Activated CD4-positive, alpha-beta T cell treated with anti-CD3 and anti-CD28 coated beads, Interleukin-2, amount 10 ng/mL, durations not matched to agents 7 days and 5 days (primary cell): Measurements from ENCODE around the gene MEIS1. TPM values are rescaled to one million over a fixed set of nuclear protein-coding genes. Genes with fewer than 3 reads are reported as not detected.

ENCODE experiments used
- CTCF ChIA-PET: fragments of 350-600 bp; sonication (Branson Sonifier 250); formaldehyde crosslinking; loops from one replicate; lab custom pipeline; 2021; ENCODE audit warnings: antibody characterized with exemption; lab: Charles Lee
- POLR2A ChIA-PET: fragments of 350-600 bp; sonication (Branson Sonifier 250); formaldehyde crosslinking; loops from one replicate; lab custom pipeline; 2021; ENCODE audit warnings: antibody characterized with exemption; lab: Charles Lee
- DNase-seq: peaks from one replicate; pipeline ENCODE4 v3.0.0-alpha.2; 2020
- H3K27ac Mint-ChIP-seq: one replicate; pipeline ENCODE4 v1.8.0; 2021; ENCODE audit warnings: mild to moderate bottlenecking, moderate library complexity, mixed read lengths
- H3K27me3 Mint-ChIP-seq: one replicate; pipeline ENCODE4 v1.8.0; 2021; ENCODE audit warnings: mixed read lengths
- H3K36me3 Mint-ChIP-seq: one replicate; pipeline ENCODE4 v1.8.0; 2021; ENCODE audit warnings: low read depth, mixed read lengths
- H3K4me1 Mint-ChIP-seq: one replicate; pipeline ENCODE4 v1.8.0; 2021; ENCODE audit warnings: mixed read lengths
- H3K4me3 Mint-ChIP-seq: one replicate; pipeline ENCODE4 v1.8.0; 2021; ENCODE audit warnings: mild to moderate bottlenecking, moderate library complexity, mixed read lengths
- H3K9me3 Mint-ChIP-seq: one replicate; pipeline ENCODE4 v1.8.0; 2021; ENCODE audit warnings: mixed read lengths
- total RNA-seq, 2 experiments: library from RNA; stranded (reverse); gene quantifications; one replicate each; pipeline ENCODE4 v1.2.3, GENCODE V29; 2021

The MEIS1 gene
- total RNA-seq, 2 experiments from 2014 or later = not detected

- Mint-ChIP-seq H3K4me3 (no peak overlapping the region), H3K27me3 (peaks cover 2% of the 10 kb centered on the region)
These were observed 22.6 kb downstream of the MEIS1 start for GRCh38 chr2:66457545-66457944.

GRCh38 chr2:66460031-66460430 lies 25.1 kb downstream of the MEIS1 start:
- ChIA-PET POLR2A (no interaction called here), CTCF (no interaction called here)
- DNase-seq = no peak
- no peaks in the 10 kb centered on the region for H3K27me3 Mint-ChIP-seq
- H3K4me1 Mint-ChIP-seq = no peaks in the 10 kb centered on the region
- H3K4me3 Mint-ChIP-seq = no peak overlapping the region
- no peaks in the 10 kb centered on the region for H3K36me3 Mint-ChIP-seq
- no peak overlapping the region for H3K27ac Mint-ChIP-seq
- no peaks in the 10 kb centered on the region for H3K9me3 Mint-ChIP-seq

More at GRCh38 chr2:66457545-66457944, 22.6 kb downstream of the MEIS1 start:
- ChIA-PET POLR2A (no interaction called here), CTCF (no interaction called here)
- Mint-ChIP-seq H3K27ac (no peak overlapping the region), H3K36me3 (no peaks in the 10 kb centered on the region), H3K4me1 (no peaks in the 10 kb centered on the region), H3K9me3 (no peaks in the 10 kb centered on the region)
- DNase-seq = no peak

DNA sequence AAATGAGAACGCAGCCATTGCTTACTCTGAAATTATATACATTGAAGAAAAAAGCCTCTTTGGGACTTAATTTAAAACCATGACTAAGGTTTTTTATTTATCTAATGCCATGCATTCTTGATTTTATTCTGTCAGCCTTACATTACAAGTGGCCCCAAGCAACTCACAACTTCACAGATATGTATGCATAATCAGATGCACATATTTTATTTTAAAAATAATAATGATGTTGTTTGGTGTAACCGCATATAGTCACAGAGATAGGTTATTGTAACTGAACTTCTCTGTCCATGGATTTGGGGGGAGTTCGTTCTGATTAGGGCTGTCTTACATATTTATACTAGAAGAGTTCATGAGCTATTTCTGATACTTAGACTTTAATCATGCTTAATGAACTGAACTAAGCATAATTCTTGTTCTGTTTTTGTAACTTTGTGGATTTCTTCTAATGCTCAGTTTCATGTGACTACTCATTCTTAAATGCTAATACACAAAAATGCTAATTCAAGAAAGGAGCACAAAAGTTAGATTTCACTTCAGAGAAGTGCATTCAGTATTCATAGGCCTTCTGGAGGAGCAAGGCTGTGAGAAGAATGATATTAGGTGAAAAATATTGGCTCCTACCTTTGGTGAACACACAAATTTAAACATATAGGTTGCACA lies 26.2 kb downstream of the MEIS1 start:
- ChIA-PET CTCF (no interaction called here), POLR2A (no interaction called here)
- no peak overlapping the region for H3K27ac Mint-ChIP-seq
- no peaks in the 10 kb centered on the region for H3K4me1 Mint-ChIP-seq
- H3K36me3 Mint-ChIP-seq = no peaks in the 10 kb centered on the region
- H3K9me3 Mint-ChIP-seq = no peaks in the 10 kb centered on the region
- H3K4me3 Mint-ChIP-seq = no peak overlapping the region
- no peaks in the 10 kb centered on the region for H3K27me3 Mint-ChIP-seq
- DNase-seq = no peak

DNA sequence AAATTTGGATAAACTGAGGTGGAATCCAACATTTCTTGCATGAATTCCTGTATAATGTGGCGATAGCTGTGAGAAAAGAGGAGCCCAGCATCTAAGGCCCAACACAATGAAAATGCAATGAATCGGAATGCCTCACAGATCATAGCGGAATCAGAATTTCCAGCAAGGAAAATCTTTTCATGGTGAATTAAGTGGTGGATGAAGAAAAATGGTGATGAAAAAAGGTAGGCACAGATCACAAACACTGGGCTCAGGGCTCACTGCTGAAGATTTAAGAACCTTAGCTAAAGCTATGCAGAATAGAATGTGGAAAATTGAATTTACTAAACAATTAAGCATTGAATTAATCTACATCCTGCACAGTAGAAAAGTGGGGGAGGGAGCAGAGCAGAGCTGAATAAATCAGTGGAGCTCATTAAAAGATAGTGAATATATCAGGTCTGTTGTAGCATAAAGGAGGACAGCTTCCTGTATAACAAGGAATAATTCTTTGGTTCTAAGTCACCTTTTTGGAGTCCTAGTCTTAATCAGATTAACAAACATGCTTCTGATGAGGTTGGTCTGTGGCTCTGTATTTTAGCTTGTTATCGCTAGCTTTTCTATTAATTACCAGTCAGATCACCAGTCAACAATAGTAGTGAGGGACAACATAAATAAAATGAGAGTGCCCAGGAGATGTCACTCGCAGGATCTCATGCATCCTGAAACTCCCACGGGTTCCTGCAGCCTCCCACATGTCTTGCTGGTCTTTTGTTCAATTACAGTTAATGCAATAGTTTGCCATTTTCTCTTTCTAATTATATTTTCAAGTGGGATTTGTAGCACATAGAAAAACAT lies 27.0 kb downstream of the MEIS1 start:
- Mint-ChIP-seq H3K36me3 (no peaks in the 10 kb centered on the region), H3K27ac (no peak overlapping the region), H3K4me3 (no peak overlapping the region), H3K4me1 (no peaks in the 10 kb centered on the region), H3K27me3 (no peaks in the 10 kb centered on the region), H3K9me3 (no peaks in the 10 kb centered on the region)
- DNase-seq = no peak
- CTCF ChIA-PET = no interaction called here
- POLR2A ChIA-PET = no interaction called here

DNA sequence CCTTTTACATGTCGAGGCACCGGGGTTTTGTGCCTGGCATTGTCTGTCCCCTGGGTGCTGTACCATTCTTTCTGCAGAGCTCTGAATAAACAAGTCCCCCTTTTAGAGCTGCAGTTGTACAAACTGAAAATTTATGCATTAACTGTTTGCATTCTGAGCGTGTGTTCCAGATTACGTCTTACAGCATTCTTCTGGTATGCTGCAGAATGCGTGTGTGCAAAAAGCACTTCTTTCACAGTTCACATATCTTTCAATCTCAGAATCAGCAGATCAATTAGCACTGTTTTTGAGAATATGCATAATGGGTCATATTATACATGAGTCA lies 27.5 kb downstream of the MEIS1 start:
- H3K4me1 Mint-ChIP-seq = no peaks in the 10 kb centered on the region
- H3K4me3 Mint-ChIP-seq = no peak overlapping the region
- H3K27me3 Mint-ChIP-seq = no peaks in the 10 kb centered on the region
- no peak overlapping the region for H3K27ac Mint-ChIP-seq
- no peaks in the 10 kb centered on the region for H3K9me3 Mint-ChIP-seq
- POLR2A ChIA-PET = no interaction called here
- CTCF ChIA-PET = no interaction called here
- no peaks in the 10 kb centered on the region for H3K36me3 Mint-ChIP-seq
- no peak for DNase-seq

- H3K4me1 Mint-ChIP-seq = no peaks in the 10 kb centered on the region
- H3K27me3 Mint-ChIP-seq = no peaks in the 10 kb centered on the region
- no peak overlapping the region for H3K27ac Mint-ChIP-seq
- no peak overlapping the region for H3K4me3 Mint-ChIP-seq
- POLR2A ChIA-PET = no interaction called here
- no peak for DNase-seq
- no peaks in the 10 kb centered on the region for H3K36me3 Mint-ChIP-seq
- CTCF ChIA-PET = no interaction called here
- no peaks in the 10 kb centered on the region for H3K9me3 Mint-ChIP-seq
These were observed 28.4 kb downstream of the MEIS1 start for GRCh38 chr2:66463206-66463755.

GRCh38 chr2:66464930-66465637 lies 30.2 kb downstream of the MEIS1 start:
- no peaks in the 10 kb centered on the region for H3K9me3 Mint-ChIP-seq
- no peak overlapping the region for H3K4me3 Mint-ChIP-seq
- no peaks in the 10 kb centered on the region for H3K36me3 Mint-ChIP-seq
- no peak for DNase-seq
- no peak overlapping the region for H3K27ac Mint-ChIP-seq
- H3K27me3 Mint-ChIP-seq = no peaks in the 10 kb centered on the region
- ChIA-PET CTCF (no interaction called here), POLR2A (no interaction called here)
- no peaks in the 10 kb centered on the region for H3K4me1 Mint-ChIP-seq

DNA sequence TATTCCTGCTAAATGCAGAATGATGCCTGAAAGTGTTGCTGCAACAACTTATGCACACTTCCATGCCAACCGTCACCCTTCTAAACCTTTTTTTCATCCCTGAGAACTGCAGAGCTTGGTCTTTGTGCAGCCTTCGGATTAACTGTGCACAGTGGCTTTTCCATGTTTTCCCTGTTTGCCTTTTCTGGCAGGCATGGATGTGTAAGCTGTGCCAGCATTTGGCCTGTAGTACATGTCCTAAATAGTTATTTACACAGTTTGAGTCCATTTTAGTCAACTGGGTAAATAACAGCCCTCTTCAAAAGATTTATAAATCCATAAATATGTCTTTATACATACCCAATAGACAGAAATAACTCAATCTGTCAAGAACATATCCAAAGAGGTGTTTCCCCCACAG lies 31.5 kb downstream of the MEIS1 start:
- H3K27me3 Mint-ChIP-seq = no peaks in the 10 kb centered on the region
- no peak for DNase-seq
- ChIA-PET CTCF (no interaction called here), POLR2A (no interaction called here)
- no peak overlapping the region for H3K27ac Mint-ChIP-seq
- H3K9me3 Mint-ChIP-seq = no peaks in the 10 kb centered on the region
- H3K4me1 Mint-ChIP-seq = no peaks in the 10 kb centered on the region
- no peak overlapping the region for H3K4me3 Mint-ChIP-seq
- H3K36me3 Mint-ChIP-seq = no peaks in the 10 kb centered on the region

GRCh38 chr2:66467718-66468117 lies 32.8 kb downstream of the MEIS1 start:
- Mint-ChIP-seq H3K4me1 (no peaks in the 10 kb centered on the region), H3K27ac (no peak overlapping the region), H3K36me3 (no peaks in the 10 kb centered on the region), H3K9me3 (no peaks in the 10 kb centered on the region), H3K4me3 (no peak overlapping the region), H3K27me3 (no peaks in the 10 kb centered on the region)
- DNase-seq = no peak
- ChIA-PET POLR2A (no interaction called here), CTCF (no interaction called here)

DNA sequence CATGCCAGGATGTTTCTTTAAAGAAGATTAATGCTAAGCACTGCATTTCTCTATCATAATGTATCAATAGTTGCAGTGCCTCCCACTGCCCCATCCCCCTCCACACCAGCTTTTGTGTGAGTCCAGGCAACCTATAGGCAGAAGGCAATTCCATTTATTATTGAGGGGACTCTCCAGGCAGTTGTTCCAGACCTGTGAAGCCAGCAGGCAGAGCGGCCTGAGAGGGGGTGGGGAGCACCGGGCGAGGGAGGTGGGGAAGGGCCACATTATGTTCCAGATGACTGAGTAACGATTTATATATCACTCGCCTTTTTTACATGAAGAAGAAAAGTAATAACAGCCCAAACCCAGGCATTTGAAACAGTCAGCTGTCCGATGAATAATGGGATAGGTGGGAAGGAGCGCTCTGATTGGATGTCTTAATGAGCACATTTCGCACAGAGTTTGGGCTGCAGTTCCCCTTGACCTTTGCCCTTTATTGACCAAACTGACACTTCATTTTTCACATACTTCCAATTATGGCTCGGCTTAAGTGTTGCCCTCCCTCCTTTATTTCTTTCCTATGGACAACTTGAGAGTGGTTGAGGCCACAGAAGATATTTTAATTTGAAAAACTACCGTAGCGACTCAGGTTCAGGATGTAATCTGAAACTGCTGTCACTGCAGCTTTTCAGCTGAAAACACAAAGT lies 34.4 kb downstream of the MEIS1 start:
- Mint-ChIP-seq H3K9me3 (no peaks in the 10 kb centered on the region), H3K4me3 (no peak overlapping the region), H3K36me3 (no peaks in the 10 kb centered on the region), H3K4me1 (no peaks in the 10 kb centered on the region), H3K27me3 (no peaks in the 10 kb centered on the region), H3K27ac (no peak overlapping the region)
- DNase-seq = no peak
- ChIA-PET POLR2A (no interaction called here), CTCF (no interaction called here)

DNA sequence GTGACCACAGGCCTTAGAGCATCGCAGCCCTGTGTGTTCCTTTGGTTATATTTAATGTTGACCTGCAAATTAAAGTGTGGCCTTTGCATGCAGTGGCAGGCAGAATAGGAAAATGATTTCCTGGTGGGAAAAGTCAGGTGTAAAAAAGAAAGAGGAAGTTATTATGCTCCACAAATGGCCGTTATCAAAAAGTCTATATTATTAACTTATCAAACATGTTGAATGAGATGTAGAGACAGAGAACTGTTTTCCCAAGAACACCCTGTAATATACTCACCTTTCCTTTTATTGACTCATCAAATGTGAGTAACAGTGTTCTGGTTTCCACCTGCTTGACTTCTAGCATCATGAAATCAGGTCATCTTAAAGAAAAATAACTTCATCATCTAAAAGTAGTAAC lies 35.3 kb downstream of the MEIS1 start:
- H3K27me3 Mint-ChIP-seq = no peaks in the 10 kb centered on the region
- H3K4me3 Mint-ChIP-seq = no peak overlapping the region
- no peak for DNase-seq
- no peak overlapping the region for H3K27ac Mint-ChIP-seq
- no peaks in the 10 kb centered on the region for H3K9me3 Mint-ChIP-seq
- CTCF ChIA-PET = no interaction called here
- POLR2A ChIA-PET = no interaction called here
- H3K4me1 Mint-ChIP-seq = no peaks in the 10 kb centered on the region
- no peaks in the 10 kb centered on the region for H3K36me3 Mint-ChIP-seq

GRCh38 chr2:66472225-66472843 lies 37.4 kb downstream of the MEIS1 start:
- Mint-ChIP-seq H3K27ac (no peak overlapping the region), H3K4me3 (no peak overlapping the region), H3K27me3 (no peaks in the 10 kb centered on the region), H3K9me3 (no peaks in the 10 kb centered on the region), H3K36me3 (no peaks in the 10 kb centered on the region), H3K4me1 (no peaks in the 10 kb centered on the region)
- ChIA-PET POLR2A (no interaction called here), CTCF (interaction anchor here (0.6 to 1.1 kb wide), 2 partner anchors 82 to 275 kb away, joined by 3 read pairs; no protein-coding TSS in a partner anchor)
- DNase-seq = no peak
